A549 treated with RU486 at 1 μM for 4 hours (cell line): ENCODE measurements around the gene ZNF236. TPM values are rescaled to one million over a fixed set of nuclear protein-coding genes. Genes with fewer than 3 reads are reported as not detected.

Experiments used
- total RNA-seq: library from RNA; stranded (reverse); fragments of 200-300 nt; extraction: Qiagen RNA extraction; gene quantifications from 5 replicates; pipeline ENCODE4 v1.2.3, GENCODE V29; 2022; ENCODE audit warnings: low read depth

The ZNF236 gene
- 2.3 to 2.9 TPM (median 2.5 TPM) in 5 replicates for total RNA-seq

GRCh38 chr18:76822506-76823160 is at the start of gene ZNF236:
ZNF236 (plus strand) TSS chr18:76822557; CDS start chr18:76822608, 51 bp downstream.

